ENCODE data around the gene LDLRAD4. TPM values are rescaled to one million over a fixed set of nuclear protein-coding genes. Genes with fewer than 3 reads are reported as not detected.

Gene LDLRAD4
- total RNA-seq, 2 experiments from 2014 or later = 28.4 to 30.1 TPM

GRCh38 chr18:13232971-13233786 lies 14.6 kb downstream of the LDLRAD4 start:
- Mint-ChIP-seq H3K4me1 (ENCODE audit: low read depth) (no peaks in the 10 kb centered on the region), H3K4me3 (no peak overlapping the region), H3K36me3 (no peaks in the 10 kb centered on the region), H3K27ac (no peak overlapping the region), H3K27me3 (no peaks in the 10 kb centered on the region), H3K9me3 (no peaks in the 10 kb centered on the region)
- intact Hi-C loops (cut with micrococcal nuclease) = no loop called here
- ChIA-PET CTCF (no interaction called here), POLR2A (no interaction called here)
- DNase-seq = no peak

GRCh38 chr18:13233787-13234783 lies 15.5 kb downstream of the LDLRAD4 start:
- H3K27me3 Mint-ChIP-seq = no peaks in the 10 kb centered on the region
- no peaks in the 10 kb centered on the region for H3K36me3 Mint-ChIP-seq
- intact Hi-C loops (cut with micrococcal nuclease) = no loop called here
- peak; percentile 6 for DNase-seq
- H3K9me3 Mint-ChIP-seq = no peaks in the 10 kb centered on the region
- H3K27ac Mint-ChIP-seq = no peak overlapping the region
- ChIA-PET POLR2A (no interaction called here), CTCF (interaction anchor here (0.7 kb wide), 1 partner anchor 374 kb away, joined by 3 read pairs; no protein-coding TSS in a partner anchor)
- H3K4me1 Mint-ChIP-seq (ENCODE audit: low read depth) = no peaks in the 10 kb centered on the region
- H3K4me3 Mint-ChIP-seq = no peak overlapping the region

DNA sequence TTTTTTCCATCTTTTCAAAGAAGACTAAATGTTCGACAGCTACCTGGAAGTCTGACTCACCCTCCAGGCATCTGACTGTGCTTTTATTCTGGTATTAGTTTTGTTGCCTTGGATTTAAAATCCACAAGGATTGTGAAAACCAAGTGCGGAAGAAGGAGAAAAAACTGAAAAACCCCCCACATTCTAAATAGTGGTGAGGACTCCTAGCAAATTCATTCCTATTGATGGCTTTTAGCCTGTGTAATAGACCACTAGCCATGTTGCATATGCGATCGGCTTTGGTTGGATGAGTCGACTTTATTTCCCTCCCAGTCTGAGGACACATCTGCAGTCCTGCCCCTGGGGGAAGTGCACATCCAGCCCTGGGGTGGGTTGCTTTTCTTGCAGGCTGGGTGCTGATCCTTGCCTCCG lies 16.9 kb downstream of the LDLRAD4 start:
- intact Hi-C loops (cut with micrococcal nuclease) = no loop called here
- no peaks in the 10 kb centered on the region for H3K36me3 Mint-ChIP-seq
- ChIA-PET POLR2A (no interaction called here), CTCF (interaction anchor here (0.6 kb wide), 1 partner anchor 52 kb away, joined by 3 read pairs; no protein-coding TSS in a partner anchor)
- peak; percentile 5 for DNase-seq
- H3K4me3 Mint-ChIP-seq = no peak overlapping the region
- no peaks in the 10 kb centered on the region for H3K9me3 Mint-ChIP-seq
- H3K27me3 Mint-ChIP-seq = no peaks in the 10 kb centered on the region
- H3K27ac Mint-ChIP-seq = no peak overlapping the region
- no peaks in the 10 kb centered on the region for H3K4me1 Mint-ChIP-seq (ENCODE audit: low read depth)

GRCh38 chr18:13235981-13236380 lies 17.4 kb downstream of the LDLRAD4 start:
- H3K27ac Mint-ChIP-seq = no peak overlapping the region
- no peaks in the 10 kb centered on the region for H3K9me3 Mint-ChIP-seq
- no peaks in the 10 kb centered on the region for H3K27me3 Mint-ChIP-seq
- CTCF ChIA-PET = no interaction called here
- intact Hi-C loops (cut with micrococcal nuclease) = no loop called here
- H3K4me3 Mint-ChIP-seq = no peak overlapping the region
- H3K36me3 Mint-ChIP-seq = no peaks in the 10 kb centered on the region
- H3K4me1 Mint-ChIP-seq (ENCODE audit: low read depth) = no peaks in the 10 kb centered on the region
- no peak for DNase-seq
- POLR2A ChIA-PET = no interaction called here

DNA sequence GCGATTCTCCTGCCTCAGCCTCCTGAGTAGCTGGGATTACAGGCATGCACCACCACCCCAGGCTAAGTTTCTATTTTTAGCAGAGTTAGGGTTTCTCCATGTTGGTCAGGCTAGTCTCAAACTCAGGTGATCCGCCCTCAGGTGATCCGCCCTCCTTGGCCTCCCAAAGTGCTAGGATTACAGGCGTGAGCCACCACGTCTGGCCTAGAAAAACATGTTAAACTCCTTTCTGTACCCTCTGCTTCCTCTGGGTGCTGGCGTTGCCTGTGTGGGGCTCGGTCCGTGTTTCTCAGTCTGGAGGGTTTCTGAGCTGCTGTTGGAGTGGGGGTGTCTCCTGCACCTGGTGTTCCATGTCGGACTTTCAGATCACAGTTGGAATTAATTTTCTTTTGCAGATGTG lies 17.9 kb downstream of the LDLRAD4 start:
- peak; percentile 3 for DNase-seq
- CTCF ChIA-PET = no interaction called here

DNA sequence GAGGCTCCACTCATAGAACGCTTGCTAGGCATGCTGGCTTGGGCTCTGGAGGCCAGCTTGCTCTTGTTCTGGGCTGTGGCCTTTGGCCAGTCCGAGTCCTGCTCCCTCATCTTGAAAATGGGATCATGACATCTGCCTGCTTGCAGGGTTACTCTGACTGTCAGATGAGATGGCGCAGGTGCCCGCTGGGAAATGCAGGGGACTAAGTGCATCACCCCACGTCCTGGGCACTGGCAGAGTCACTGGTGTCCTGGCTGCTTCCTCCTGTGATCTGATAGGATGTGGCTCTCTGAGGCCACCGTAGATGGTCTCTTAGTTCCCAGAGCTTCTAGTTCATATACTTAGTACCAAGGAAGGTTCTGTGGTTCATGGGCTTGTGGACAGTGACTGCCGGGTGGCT lies 18.5 kb downstream of the LDLRAD4 start:
- ChIA-PET CTCF (no interaction called here), POLR2A (no interaction called here)
- no peak overlapping the region for H3K27ac Mint-ChIP-seq
- no peak overlapping the region for H3K4me3 Mint-ChIP-seq
- intact Hi-C loops (cut with micrococcal nuclease) = no loop called here
- no peaks in the 10 kb centered on the region for H3K36me3 Mint-ChIP-seq
- DNase-seq = peak; percentile 3
- H3K4me1 Mint-ChIP-seq (ENCODE audit: low read depth) = no peaks in the 10 kb centered on the region
- no peaks in the 10 kb centered on the region for H3K9me3 Mint-ChIP-seq
- no peaks in the 10 kb centered on the region for H3K27me3 Mint-ChIP-seq

More for the DNA sequence above, 17.9 kb downstream of the LDLRAD4 start:
- Mint-ChIP-seq H3K4me3 (no peak overlapping the region), H3K9me3 (no peaks in the 10 kb centered on the region), H3K27ac (no peak overlapping the region), H3K27me3 (no peaks in the 10 kb centered on the region), H3K36me3 (no peaks in the 10 kb centered on the region), H3K4me1 (ENCODE audit: low read depth) (no peaks in the 10 kb centered on the region)
- POLR2A ChIA-PET = no interaction called here
- intact Hi-C loops (cut with micrococcal nuclease) = no loop called here

DNA sequence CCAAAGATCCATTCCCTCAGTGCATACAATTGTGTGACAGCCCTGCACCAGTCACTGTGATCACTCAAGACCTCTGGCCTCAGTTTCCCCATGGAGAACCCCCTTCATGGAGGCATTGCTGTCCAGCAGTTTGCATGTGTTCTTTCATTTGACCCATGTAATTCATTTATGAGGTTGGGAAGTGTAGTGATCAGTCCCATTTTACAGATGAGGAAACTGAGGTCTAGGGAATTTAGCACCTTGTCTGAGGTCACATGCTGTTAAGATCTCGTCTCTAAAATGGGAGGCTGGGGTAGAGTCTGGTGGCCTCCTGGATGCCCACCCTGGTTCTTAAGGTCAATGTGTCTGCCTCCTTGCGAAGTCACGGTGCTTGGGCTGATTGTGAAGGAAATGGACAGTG lies 19.1 kb downstream of the LDLRAD4 start:
- DNase-seq = peak; percentile 1
- no peaks in the 10 kb centered on the region for H3K9me3 Mint-ChIP-seq
- no peak overlapping the region for H3K27ac Mint-ChIP-seq
- POLR2A ChIA-PET = no interaction called here
- no peaks in the 10 kb centered on the region for H3K27me3 Mint-ChIP-seq
- intact Hi-C loops (cut with micrococcal nuclease) = no loop called here
- H3K36me3 Mint-ChIP-seq = no peaks in the 10 kb centered on the region
- no peaks in the 10 kb centered on the region for H3K4me1 Mint-ChIP-seq (ENCODE audit: low read depth)
- H3K4me3 Mint-ChIP-seq = no peak overlapping the region
- CTCF ChIA-PET = no interaction called here

DNA sequence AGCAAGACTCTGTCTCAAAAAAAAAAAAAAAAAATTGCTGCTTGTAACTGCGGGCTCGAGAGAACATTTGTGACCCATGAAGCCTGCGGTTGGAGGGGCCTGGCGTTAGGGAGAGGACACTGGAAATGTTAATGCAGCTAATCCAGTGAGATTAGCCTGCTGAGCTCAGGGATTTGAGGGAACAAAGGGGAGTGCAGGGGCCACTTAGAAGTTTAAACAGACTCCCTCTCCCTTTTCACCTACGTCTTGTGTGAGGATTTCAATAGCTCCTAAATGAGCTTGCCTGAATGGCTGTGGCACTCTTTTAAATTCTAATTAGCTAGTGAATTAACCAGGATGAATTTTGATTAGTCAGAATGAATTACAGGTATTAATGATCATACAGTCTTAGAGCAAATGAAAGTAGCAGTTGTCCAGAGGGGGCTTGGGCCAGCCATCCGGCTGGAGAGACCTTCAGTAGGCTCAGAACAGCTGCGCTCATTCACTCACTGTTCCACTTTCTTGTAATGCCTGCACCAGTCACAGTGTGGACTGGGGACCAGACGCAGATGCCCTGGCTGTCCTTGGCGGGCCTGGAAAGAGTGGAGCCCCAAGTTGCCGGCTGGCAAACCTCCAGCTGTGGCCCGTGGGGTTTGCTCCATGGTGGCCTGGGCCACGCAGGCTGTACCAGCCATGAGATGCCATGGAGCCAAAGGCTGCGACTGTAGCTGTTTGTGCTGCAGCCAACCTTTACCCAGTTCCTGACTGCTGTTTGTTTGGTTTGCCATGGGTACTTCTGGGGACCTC lies 20.8 kb downstream of the LDLRAD4 start:
- CTCF ChIA-PET = interaction anchor here (1.5 kb wide), 1 partner anchor 80 kb away, joined by 4 read pairs; no protein-coding TSS in a partner anchor
- H3K9me3 Mint-ChIP-seq = no peaks in the 10 kb centered on the region

GRCh38 chr18:13240060-13240725 lies 21.6 kb downstream of the LDLRAD4 start:
- ChIA-PET CTCF (interaction anchor here (1.5 kb wide), 1 partner anchor 81 kb away, joined by 4 read pairs; no protein-coding TSS in a partner anchor), POLR2A (interaction anchor here (0.7 kb wide), 1 partner anchor 252 kb away, joined by 3 read pairs; no protein-coding TSS in a partner anchor)
- Mint-ChIP-seq H3K9me3 (no peaks in the 10 kb centered on the region), H3K4me3 (no peak overlapping the region), H3K27ac (no peak overlapping the region), H3K36me3 (no peaks in the 10 kb centered on the region), H3K4me1 (ENCODE audit: low read depth) (no peaks in the 10 kb centered on the region), H3K27me3 (no peaks in the 10 kb centered on the region)
- peak; percentile 5 for DNase-seq
- intact Hi-C loops (cut with micrococcal nuclease) = no loop called here

More for the DNA sequence above, 20.8 kb downstream of the LDLRAD4 start:
- intact Hi-C loops (cut with micrococcal nuclease) = no loop called here
- Mint-ChIP-seq H3K27me3 (no peaks in the 10 kb centered on the region), H3K4me3 (no peak overlapping the region), H3K27ac (no peak overlapping the region), H3K4me1 (ENCODE audit: low read depth) (no peaks in the 10 kb centered on the region), H3K36me3 (no peaks in the 10 kb centered on the region)
- peak; percentile 3 for DNase-seq
- POLR2A ChIA-PET = no interaction called here

DNA sequence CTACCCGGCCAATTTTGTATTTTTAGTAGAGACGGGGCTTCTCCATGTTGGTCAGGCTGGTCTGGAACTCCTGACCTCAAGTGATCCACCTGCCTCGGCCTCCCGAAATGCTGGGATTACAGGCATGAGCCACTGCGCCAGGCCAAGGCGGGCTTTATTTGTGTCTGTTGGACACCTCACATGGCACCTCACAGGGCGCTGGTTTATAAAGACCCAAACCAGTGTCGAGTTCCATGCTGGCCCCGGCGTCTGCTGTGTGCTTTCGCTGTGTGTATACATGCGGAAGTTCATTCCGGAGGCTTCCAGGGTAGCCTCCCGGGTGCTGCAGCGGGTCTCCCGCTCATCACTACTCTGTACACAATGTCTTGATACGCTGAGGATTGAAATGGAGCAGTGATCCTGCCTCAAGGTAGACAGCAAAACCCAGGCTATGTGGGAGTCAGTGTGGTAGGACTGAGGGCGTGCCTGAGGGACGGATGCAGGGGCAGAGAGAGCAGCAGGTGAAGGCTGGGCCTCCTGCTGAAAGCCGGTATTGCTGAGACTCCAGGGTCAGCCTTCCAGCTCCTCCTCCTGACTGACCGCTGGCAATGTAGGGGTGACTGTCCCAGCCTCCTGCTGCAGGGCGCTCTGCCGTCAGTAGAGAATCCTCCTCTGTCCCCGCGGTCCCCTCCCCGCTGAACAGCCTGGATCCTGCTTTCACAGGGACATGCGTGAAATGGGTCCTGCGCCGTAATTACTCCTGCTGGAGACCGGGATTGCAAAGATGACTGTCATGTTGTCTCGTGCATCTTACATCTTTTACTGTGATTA lies 22.7 kb downstream of the LDLRAD4 start:
- POLR2A ChIA-PET = no interaction called here
- no peaks in the 10 kb centered on the region for H3K36me3 Mint-ChIP-seq
- CTCF ChIA-PET = interaction anchor here (1.5 kb wide), 1 partner anchor 82 kb away, joined by 4 read pairs; no protein-coding TSS in a partner anchor
- peak; percentile 3 for DNase-seq
- no peaks in the 10 kb centered on the region for H3K27me3 Mint-ChIP-seq
- H3K4me3 Mint-ChIP-seq = no peak overlapping the region
- H3K4me1 Mint-ChIP-seq (ENCODE audit: low read depth) = no peaks in the 10 kb centered on the region
- H3K9me3 Mint-ChIP-seq = no peaks in the 10 kb centered on the region
- H3K27ac Mint-ChIP-seq = no peak overlapping the region
- intact Hi-C loops (cut with micrococcal nuclease) = no loop called here

DNA sequence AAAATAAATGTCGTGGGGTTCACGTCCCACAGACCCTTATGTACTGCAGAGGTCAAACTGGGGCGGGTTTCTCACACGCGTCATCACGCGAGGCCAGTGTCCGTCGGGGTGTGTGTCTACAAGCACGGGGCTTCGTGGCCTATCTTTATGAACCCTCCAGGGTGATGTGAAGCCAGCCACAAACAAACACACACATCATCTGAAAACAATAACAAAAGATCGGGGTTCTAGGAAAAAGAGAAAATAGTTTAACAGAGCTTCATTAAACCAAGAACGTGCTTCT lies 23.3 kb downstream of the LDLRAD4 start:
- H3K9me3 Mint-ChIP-seq = no peaks in the 10 kb centered on the region
- POLR2A ChIA-PET = no interaction called here
- intact Hi-C loops (cut with micrococcal nuclease) = no loop called here
- H3K4me1 Mint-ChIP-seq (ENCODE audit: low read depth) = no peaks in the 10 kb centered on the region
- no peaks in the 10 kb centered on the region for H3K36me3 Mint-ChIP-seq
- H3K4me3 Mint-ChIP-seq = no peak overlapping the region
- H3K27me3 Mint-ChIP-seq = no peaks in the 10 kb centered on the region
- no peak for DNase-seq
- CTCF ChIA-PET = no interaction called here
- no peak overlapping the region for H3K27ac Mint-ChIP-seq
